Bronchus fibroblast of lung (primary cell): ENCODE results near the gene SNRNP40. TPM values are rescaled to one million over a fixed set of nuclear protein-coding genes. Genes with fewer than 3 reads are reported as not detected.

Source experiments
- total RNA-seq: library from RNA; depleted of rRNA; stranded (reverse); fragments of >200 nt; gene quantifications from 2 replicates; pipeline ENCODE4 v1.2.3, GENCODE V29; 2015

Gene SNRNP40
- total RNA-seq = 103 and 107 TPM in 2 replicates

DNA sequence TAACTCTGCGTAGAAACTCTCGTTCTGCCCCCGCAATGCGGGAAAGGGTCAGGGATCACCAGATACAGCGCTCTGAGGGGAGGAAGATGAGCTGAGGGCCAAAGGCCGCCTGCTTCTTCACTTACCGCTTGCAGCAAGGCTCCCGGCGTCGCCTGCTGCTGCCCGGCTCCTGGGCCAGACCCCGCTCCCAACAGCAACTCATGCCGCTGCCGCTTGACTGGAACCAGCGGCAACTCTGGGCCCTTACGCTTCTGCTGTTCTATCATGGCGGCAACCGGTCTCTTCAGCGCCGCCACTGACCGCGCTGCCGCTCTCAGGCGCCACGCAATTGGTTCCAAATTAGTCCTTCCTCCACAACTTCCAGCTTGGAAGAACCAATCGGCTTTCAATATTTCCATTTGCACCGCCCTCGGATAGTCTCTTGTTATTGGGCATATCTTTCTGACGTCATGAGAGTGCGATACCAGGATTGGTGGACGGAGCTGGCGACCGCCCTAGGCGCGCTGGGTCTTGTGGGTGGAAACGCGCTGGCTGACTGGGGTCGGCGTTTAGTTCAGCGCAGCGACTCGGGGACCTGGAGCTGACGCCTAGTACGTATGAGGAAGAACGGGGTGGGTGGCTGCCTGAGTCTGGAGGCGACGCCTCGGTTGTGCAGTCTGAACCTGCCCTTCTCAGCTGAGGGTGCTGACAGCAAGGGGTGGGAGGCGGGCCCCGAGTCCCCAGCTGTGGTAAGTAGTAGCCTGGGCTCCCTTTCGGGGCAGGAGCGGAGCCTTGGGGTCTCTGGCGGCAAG is at the start of gene SNRNP40, which contains the start of gene ZCCHC17:
Gene SNRNP40 (minus strand): TSS at position 303 of the 791 bp plus-strand sequence. CDS start 37 bp downstream, at position 266.
Gene ZCCHC17 (plus strand): TSS at position 547 of the 791 bp plus-strand sequence. CDS start 13,067 bp downstream, outside the sequence.

DNA sequence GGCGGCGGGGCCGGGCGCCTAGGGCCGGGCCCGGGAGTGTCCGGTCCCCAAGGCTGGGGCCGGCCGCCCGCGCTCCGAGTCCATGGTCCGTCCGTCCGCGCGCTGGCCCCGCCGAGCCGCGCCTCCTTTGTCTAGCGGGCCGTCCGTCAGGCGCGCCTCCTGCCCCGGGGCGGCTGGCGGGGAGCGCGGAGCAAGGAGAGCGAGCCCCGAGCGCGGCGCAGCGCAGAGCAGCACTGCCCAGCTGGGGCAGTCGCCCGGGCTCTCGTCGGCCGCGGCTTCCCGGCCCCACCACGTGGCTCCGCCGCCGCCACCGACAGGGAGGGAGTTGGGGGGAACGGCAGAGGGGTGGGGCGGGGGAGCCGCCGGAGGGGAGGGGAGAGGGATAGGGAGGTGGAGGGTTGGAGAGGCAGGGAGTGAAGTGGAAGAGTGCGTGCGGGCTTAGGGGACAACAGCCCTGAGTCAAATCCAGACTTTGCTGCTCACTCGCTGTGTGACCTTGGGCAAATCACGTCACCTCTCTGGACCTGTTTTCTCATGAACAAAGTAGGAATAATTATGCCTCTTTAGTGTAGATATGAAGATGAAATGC is 56.8 kb downstream of the SNRNP40 start, which contains the start of gene NKAIN1:
Gene NKAIN1 (minus strand): TSS at position 235 of the 589 bp plus-strand sequence. CDS start 340 bp downstream, outside the sequence.

Other genes with a start within 250 kb of the SNRNP40 start
- 37.8 and 42.5 TPM in 2 replicates for gene PUM1, start 231.1 kb downstream of the SNRNP40 start, total RNA-seq
- gene NKAIN1, start 56.9 kb downstream of the SNRNP40 start, total RNA-seq = 0.15 and 2.4 TPM in 2 replicates
- 42.4 and 43.7 TPM in 2 replicates for gene ZCCHC17, start 244 bp upstream of the SNRNP40 start, total RNA-seq
- 209 and 250 TPM in 2 replicates for gene FABP3, start 76.3 kb upstream of the SNRNP40 start, total RNA-seq
- gene SERINC2, start 116.4 kb upstream of the SNRNP40 start, total RNA-seq = 110 and 119 TPM in 2 replicates